HepG2 (cell line): ENCODE data around the gene ESRRB. TPM values are rescaled to one million over a fixed set of nuclear protein-coding genes. Genes with fewer than 3 reads are reported as not detected.

Experiments used
- ATAC-seq: fragments of 200-7000 bp; cut with Tn5 transposase; 3 replicates; pipeline ENCODE4 v1.9.1; 2020; ENCODE audit warnings: mild to moderate bottlenecking, moderate library complexity
- BruUV-seq: library from RNA; stranded (reverse); fragments of 400-500 nt; replicated peaks from 2 replicates; lab custom pipeline; 2021; lab: Mats Ljungman, UMichigan
- CTCF ChIA-PET: fragments of 300-600 bp; formaldehyde crosslinking; extraction: SDS; loops from one replicate; lab custom pipeline; 2021; ENCODE audit warnings: low total read pairs, inconsistent platforms, low intra/inter-chr PET ratio; lab: Yijun Ruan, JAX
- POLR2A ChIA-PET: fragments of 350-600 bp; sonication (Branson Sonifier 250); formaldehyde crosslinking; loops from one replicate; lab custom pipeline; 2020; ENCODE audit warnings: antibody characterized with exemption, inconsistent platforms; lab: Yijun Ruan, JAX
- DNase-seq: peaks from one replicate; pipeline ENCODE4 v3.0.0-alpha.2; 2015; ENCODE audit warnings: low spot score
- FAIRE-seq: peaks from 3 replicates; lab custom pipeline; 2011; peaks lifted over from hg19 to GRCh38; lab: Jason Lieb, UNC
- H2AFZ ChIP-seq: one replicate; pipeline ENCODE4 v1.6.1; 2011; ENCODE audit warnings: low read length, inconsistent platforms
- H3K27ac ChIP-seq: fragments of 300-600 bp; 3 replicates; pipeline ENCODE4 v1.8.0; 2011; ENCODE audit warnings: mixed run types, mild to moderate bottlenecking, mixed read lengths, low read length, inconsistent platforms; ENCODE audit not compliant: insufficient read depth; ENCODE audit errors: extremely low read length
- H3K27me3 ChIP-seq, 2 experiments: fragments of 200-600 bp in 1 of 2; 2 replicates in 1 of 2; 3 replicates in 1 of 2; pipeline versions ENCODE4 v1.6.0 to v1.8.0; 2011; ENCODE audit warnings: low read length in 2 of 2, mild to moderate bottlenecking in 2 of 2, moderate library complexity in 2 of 2, inconsistent platforms in 1 of 2; ENCODE audit not compliant: insufficient read depth in 2 of 2, control insufficient read depth in 1 of 2
- H3K36me3 ChIP-seq, 2 experiments: fragments of 200-600 bp in 1 of 2; replicated peaks in 1 of 2; 2 replicates in 1 of 2; 3 replicates in 1 of 2; pipeline versions ENCODE4 v1.5.1 to v1.8.0; 2011; ENCODE audit warnings: low read length in 2 of 2, inconsistent platforms in 1 of 2; ENCODE audit not compliant: insufficient read depth in 2 of 2, control insufficient read depth in 1 of 2
- H3K4me1 ChIP-seq: 2 replicates; pipeline ENCODE4 v1.5.1; 2012; ENCODE audit warnings: low read length, inconsistent platforms; ENCODE audit not compliant: insufficient read depth
- H3K4me2 ChIP-seq: 2 replicates; pipeline ENCODE4 v1.6.0; 2011; ENCODE audit warnings: low read depth, low read length, inconsistent platforms
- H3K4me3 ChIP-seq, 3 experiments: fragments of 200-600 bp in 1 of 3; sonication (generic), shearing (Covaris generic) in 1 of 3; replicated peaks in 1 of 3; 2 replicates each; pipeline ENCODE4 v1.5.1; 2011 to 2016; ENCODE audit warnings: low read length in 3 of 3, inconsistent platforms in 2 of 3, low read depth in 2 of 3, mild to moderate bottlenecking in 2 of 3, control low read depth in 1 of 3, mixed read lengths in 1 of 3; ENCODE audit not compliant: insufficient read depth in 1 of 3
- H3K79me2 ChIP-seq: one replicate; pipeline ENCODE4 v1.6.1; 2011; ENCODE audit warnings: low read length, inconsistent platforms; ENCODE audit not compliant: insufficient read depth
- H3K9ac ChIP-seq: 2 replicates; pipeline ENCODE4 v1.6.0; 2011; ENCODE audit warnings: mild to moderate bottlenecking, low read depth, low read length, inconsistent platforms; ENCODE audit not compliant: insufficient read depth
- H3K9me3 ChIP-seq: 2 replicates; pipeline ENCODE4 v1.5.1; 2012; ENCODE audit warnings: mild to moderate bottlenecking, low read length
- H4K20me1 ChIP-seq: 2 replicates; pipeline ENCODE4 v1.6.0; 2011; ENCODE audit warnings: inconsistent platforms, mild to moderate bottlenecking, low read length, moderate library complexity; ENCODE audit not compliant: insufficient read depth
- FOXJ3 ChIP-seq: sonication (generic); formaldehyde crosslinking; IDR thresholded peaks from 2 replicates; pipeline ENCODE4 v1.4.0; 2020; ENCODE audit warnings: missing genetic modification reagents, mild to moderate bottlenecking, borderline replicate concordance
- ISL2 ChIP-seq: sonication (generic); formaldehyde crosslinking; IDR thresholded peaks from 2 replicates; pipeline ENCODE4 v1.5.0; 2020; ENCODE audit warnings: missing genetic modification reagents
- YEATS4 ChIP-seq: sonication (generic); formaldehyde crosslinking; IDR thresholded peaks from 2 replicates; pipeline ENCODE4 v1.4.0; 2020; ENCODE audit warnings: missing genetic modification reagents, borderline replicate concordance
- ZFP41 ChIP-seq: sonication (generic); formaldehyde crosslinking; IDR thresholded peaks from 2 replicates; pipeline ENCODE4 v1.4.0; 2020; ENCODE audit warnings: mild to moderate bottlenecking, missing genetic modification reagents, borderline replicate concordance
- WGBS: methylation state at CpG from one replicate; pipeline ENCODE4 v1.1.6; 2017; ENCODE audit warnings: low lambda C conversion rate; 5-methylcytosine and 5-hydroxymethylcytosine counted together
- in situ Hi-C: cut with HindIII; loops from 2 replicates; pipeline ENCODE4 v1.10.0; 2017; ENCODE audit warnings: low pct_unique_long_range_greater_than_20kb; ENCODE audit not compliant: extremely low pct_ligation_motif_present
- intact Hi-C: fragments of 100-400 bp; cut with micrococcal nuclease; formaldehyde crosslinking; loops from one replicate; pipeline ENCODE4 v1.10.0; 2022; ENCODE audit not compliant: unreplicated experiment
- polyA plus RNA-seq, 8 experiments: library from polyadenylated mRNA; depleted of rRNA in 3 of 8; stranded (reverse) in 7 of 8; unstranded in 1 of 8; fragments of >200 nt; fragmentation: Illumina TruSeq in 4 of 8; extraction: Trizol in 4 of 8; gene quantifications; 2 replicates each; pipeline versions ENCODE4 v1.2.1 to v1.2.3, GENCODE V29; 2011 to 2016; ENCODE audit warnings: low read depth in 4 of 8, missing spikeins in 1 of 8, mixed read lengths in 1 of 8; ENCODE audit not compliant: insufficient read depth in 1 of 8
- total RNA-seq, 5 experiments: library from RNA; depleted of rRNA; stranded (reverse); fragments of >200 nt; fragmentation: Illumina TruSeq; extraction: Trizol; gene quantifications; 2 replicates each; pipeline ENCODE4 v1.2.3, GENCODE V29; 2016; ENCODE audit warnings: low read depth in 1 of 5
- TF ChIP-seq, protein P1 (sequence below): sonication (generic); formaldehyde crosslinking; IDR thresholded peaks from 2 replicates; pipeline ENCODE4 v1.5.0; 2020; ENCODE audit warnings: mild to moderate bottlenecking, missing genetic modification reagents
- TF ChIP-seq, protein P2 (sequence below): IDR thresholded peaks from 2 replicates; pipeline ENCODE4 v1.6.1; 2012; ENCODE audit warnings: inconsistent platforms

Gene ESRRB
- total and polyA plus RNA-seq, 2 of the 13 experiments (the other 11 are each of a cell fraction or from before 2014, with no cell fraction given): 0.04 to 0.33 TPM

DNA sequence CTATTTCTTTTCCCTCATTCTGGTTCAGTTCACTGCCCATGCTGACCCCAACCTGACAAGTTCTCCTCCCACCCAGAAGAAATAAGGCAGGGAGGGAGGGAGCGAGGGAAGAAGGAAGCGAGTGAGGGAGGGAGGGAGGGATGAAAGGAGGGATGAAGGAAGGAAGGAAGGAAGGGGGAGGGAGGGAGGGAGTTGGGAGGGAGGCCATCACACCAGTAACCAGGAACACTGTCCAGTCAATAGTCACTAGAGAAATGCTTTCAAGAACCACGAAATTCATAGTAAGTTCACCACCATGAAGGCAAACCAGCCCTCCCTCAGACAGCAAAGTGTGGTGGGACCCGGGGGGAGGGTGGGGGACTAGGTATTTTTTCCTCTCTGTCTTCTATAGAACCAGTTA is 142.4 kb downstream of the ESRRB start:
- WGBS: 11% methylated on average over 4 of the region's 4 CpGs
- FAIRE-seq: no peak
- intact Hi-C loops: no loop called here

DNA sequence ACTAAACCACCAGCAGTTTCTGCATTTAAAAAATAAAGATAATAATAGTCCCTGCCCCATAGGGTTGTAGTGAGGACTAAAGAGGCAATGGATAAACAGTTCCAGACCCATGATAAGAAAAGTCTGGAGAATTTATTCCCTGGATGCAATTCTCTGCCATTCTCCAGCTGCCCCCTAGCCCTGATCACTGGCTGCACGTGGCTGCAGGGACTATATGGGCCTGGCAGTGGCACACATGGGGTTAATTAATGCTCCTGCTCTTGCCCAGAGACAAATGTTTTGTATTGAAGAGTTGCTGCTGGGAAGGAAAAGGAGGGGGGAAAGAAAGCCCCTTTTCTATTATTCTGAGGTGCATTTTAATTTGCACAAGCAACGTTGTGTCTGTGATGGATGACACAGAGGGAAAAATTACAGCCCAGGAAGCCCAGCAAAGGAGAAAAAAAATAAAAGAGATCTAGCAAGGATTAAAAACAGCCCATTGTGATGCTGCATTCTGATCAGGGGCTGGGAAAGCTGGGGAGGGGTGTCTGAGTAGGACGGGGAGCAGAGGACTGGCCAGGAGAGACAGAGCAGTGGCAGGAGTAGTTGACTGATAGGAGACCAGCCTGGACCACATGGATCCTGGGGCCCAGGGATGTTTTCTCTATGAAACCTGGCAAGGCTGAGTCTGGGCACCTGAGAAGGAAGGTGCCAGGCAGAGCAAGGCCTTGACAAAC is 149.3 kb downstream of the ESRRB start:
- Histone ChIP-seq H3K4me1 (no peaks in the 10 kb centered on the region), H3K9me3 (no peaks in the 10 kb centered on the region), H3K36me3 (no peaks in the 10 kb centered on the region), H3K4me3 (no peak overlapping the region), H3K27me3 (peaks cover 0 to 10% of the 10 kb centered on the region in 2 experiments; a peak in 2 of 5 replicates), H3K79me2 (no peaks in the 10 kb centered on the region), H2AFZ (no peak overlapping the region), H3K9ac (no peak overlapping the region), H3K27ac (no peak overlapping the region), H3K4me2 (no peak overlapping the region), H4K20me1 (no peaks in the 10 kb centered on the region)
- in situ Hi-C loops (no loop called here), intact Hi-C loops (no loop called here)
- ChIA-PET CTCF (no interaction called here), POLR2A (no interaction called here)
- no peak for TF ChIP-seq FOXJ3
- TF ChIP-seq, protein P1, sequence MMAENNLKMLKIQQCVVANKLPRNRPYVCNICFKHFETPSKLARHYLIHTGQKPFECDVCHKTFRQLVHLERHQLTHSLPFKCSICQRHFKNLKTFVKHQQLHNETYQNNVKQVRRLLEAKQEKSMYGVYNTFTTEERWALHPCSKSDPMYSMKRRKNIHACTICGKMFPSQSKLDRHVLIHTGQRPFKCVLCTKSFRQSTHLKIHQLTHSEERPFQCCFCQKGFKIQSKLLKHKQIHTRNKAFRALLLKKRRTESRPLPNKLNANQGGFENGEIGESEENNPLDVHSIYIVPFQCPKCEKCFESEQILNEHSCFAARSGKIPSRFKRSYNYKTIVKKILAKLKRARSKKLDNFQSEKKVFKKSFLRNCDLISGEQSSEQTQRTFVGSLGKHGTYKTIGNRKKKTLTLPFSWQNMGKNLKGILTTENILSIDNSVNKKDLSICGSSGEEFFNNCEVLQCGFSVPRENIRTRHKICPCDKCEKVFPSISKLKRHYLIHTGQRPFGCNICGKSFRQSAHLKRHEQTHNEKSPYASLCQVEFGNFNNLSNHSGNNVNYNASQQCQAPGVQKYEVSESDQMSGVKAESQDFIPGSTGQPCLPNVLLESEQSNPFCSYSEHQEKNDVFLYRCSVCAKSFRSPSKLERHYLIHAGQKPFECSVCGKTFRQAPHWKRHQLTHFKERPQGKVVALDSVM (CRISPR knock-in tag): no peak
- FAIRE-seq (no peak), DNase-seq (no peak), ATAC-seq (no peak)
- 0% methylated on average over 3 of the region's 3 CpGs for WGBS
- no TSS peak for BruUV-seq

More for the DNA sequence above, 142.4 kb downstream of the ESRRB start:
- Histone ChIP-seq H3K4me2 (no peak overlapping the region), H3K27me3 (peaks cover 0 to 7% of the 10 kb centered on the region in 2 experiments; a peak in 2 of 5 replicates), H3K36me3 (no peaks in the 10 kb centered on the region), H3K9ac (no peak overlapping the region), H3K9me3 (no peaks in the 10 kb centered on the region), H3K4me3 (no peak overlapping the region), H2AFZ (no peak overlapping the region), H4K20me1 (no peaks in the 10 kb centered on the region), H3K4me1 (no peaks in the 10 kb centered on the region), H3K79me2 (no peaks in the 10 kb centered on the region), H3K27ac (no peak overlapping the region)
- no peak for TF ChIP-seq YEATS4
- no peak for TF ChIP-seq ISL2 (CRISPR knock-in tag)
- TF ChIP-seq ZFP41 (CRISPR knock-in tag): no peak
- TF ChIP-seq, protein P2, sequence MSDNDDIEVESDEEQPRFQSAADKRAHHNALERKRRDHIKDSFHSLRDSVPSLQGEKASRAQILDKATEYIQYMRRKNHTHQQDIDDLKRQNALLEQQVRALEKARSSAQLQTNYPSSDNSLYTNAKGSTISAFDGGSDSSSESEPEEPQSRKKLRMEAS: no peak
- in situ Hi-C loops: no loop called here
- ChIA-PET POLR2A (no interaction called here), CTCF (no interaction called here)
- ATAC-seq (no peak), DNase-seq (no peak)
- no TSS peak for BruUV-seq
